T47D (cell line): ENCODE measurements around the gene NCAM1.
"Not testable (repeated sequence)": the region's sequence is repeated elsewhere in the genome, so short reads cannot be mapped to it uniquely, and the experiment has no call there.

Experiments
- DNase-seq, 2 experiments: peaks; one replicate each; pipeline versions ENCODE4 v3.0.0 to v3.0.0-alpha.2; 2011 to 2012; ENCODE audit warnings: low read depth in 1 of 2, low spot score in 1 of 2
- JUND ChIP-seq: IDR thresholded peaks from 2 replicates; pipeline ENCODE4 v1.6.1; 2012; ENCODE audit warnings: low read depth
- in situ Hi-C: cut with HindIII; loops from 2 replicates; pipeline ENCODE4 v1.10.0; 2016; ENCODE audit warnings: low sequenced_read_pairs, low pct_unique_long_range_greater_than_20kb

NCAM1 gene

GRCh38 chr11:112961146-112961668 lies at the start of gene NCAM1:
TSS of gene NCAM1 (plus strand) at chr11:112961420.
- in situ Hi-C loops = no loop called here
- no peak for TF ChIP-seq JUND
- DNase-seq = peak in 1 of 2 experiments; percentile 40

GRCh38 chr11:112922606-112923005 lies 38.6 kb upstream of the NCAM1 start:
- in situ Hi-C loops = no loop called here
- no peak for DNase-seq
- TF ChIP-seq JUND = no peak

- DNase-seq, in situ Hi-C loops: not testable (repeated sequence)
Observed at GRCh38 chr11:112924836-112925235, 36.4 kb upstream of the NCAM1 start.

GRCh38 chr11:112925516-112926310 lies 35.5 kb upstream of the NCAM1 start:
- in situ Hi-C loops = no loop called here
- peak in 1 of 2 experiments; percentile 6 for DNase-seq
- no peak for TF ChIP-seq JUND

- no peak for TF ChIP-seq JUND
- in situ Hi-C loops = no loop called here
- DNase-seq = no peak
Observed at GRCh38 chr11:112928136-112928535, 33.1 kb upstream of the NCAM1 start.

- in situ Hi-C loops = no loop called here
- DNase-seq = no peak
- no peak for TF ChIP-seq JUND
Observed at GRCh38 chr11:112929432-112929831, 31.8 kb upstream of the NCAM1 start.

GRCh38 chr11:112931703-112932102 lies 29.5 kb upstream of the NCAM1 start:
- no peak for TF ChIP-seq JUND
- DNase-seq = no peak
- in situ Hi-C loops = no loop called here

GRCh38 chr11:112932593-112932992 lies 28.6 kb upstream of the NCAM1 start:
- TF ChIP-seq JUND = no peak
- no peak for DNase-seq
- in situ Hi-C loops = no loop called here

- no peak for DNase-seq
- TF ChIP-seq JUND = no peak
- in situ Hi-C loops = no loop called here
Observed at GRCh38 chr11:112933970-112934369, 27.2 kb upstream of the NCAM1 start.

GRCh38 chr11:112941104-112941503 lies 20.1 kb upstream of the NCAM1 start:
- no peak for TF ChIP-seq JUND
- DNase-seq = no peak
- in situ Hi-C loops = no loop called here

GRCh38 chr11:112942966-112943643 lies 18.1 kb upstream of the NCAM1 start:
- no peak for DNase-seq
- TF ChIP-seq JUND = no peak
- in situ Hi-C loops = no loop called here

- no peak for DNase-seq
- in situ Hi-C loops = no loop called here
- TF ChIP-seq JUND = no peak
Observed at GRCh38 chr11:112946866-112947265, 14.4 kb upstream of the NCAM1 start.
